GM12878 (cell line): ENCODE measurements around the gene KCNK5. TPM values are rescaled to one million over a fixed set of nuclear protein-coding genes. Genes with fewer than 3 reads are reported as not detected.

Source experiments
- ATAC-seq: fragments of 200-7000 bp; cut with Tn5 transposase; 3 replicates; pipeline ENCODE4 v1.9.1; 2020; ENCODE audit warnings: mild to moderate bottlenecking, moderate library complexity
- BruUV-seq: library from RNA; stranded (reverse); fragments of 400-500 nt; replicated peaks from 2 replicates; lab custom pipeline; 2021; lab: Mats Ljungman, UMichigan
- CTCF ChIA-PET: fragments of 300-600 bp; sonication (Branson Sonifier 250); formaldehyde crosslinking; extraction: SDS; loops from one replicate; lab custom pipeline; 2021; ENCODE audit warnings: inconsistent platforms; lab: Yijun Ruan, JAX
- POLR2A ChIA-PET: fragments of 350-600 bp; formaldehyde crosslinking; extraction: SDS; loops from one replicate; lab custom pipeline; 2021; ENCODE audit warnings: inconsistent platforms; lab: Charles Lee
- RAD21 ChIA-PET: fragments of 300-600 bp; sonication (Branson Sonifier 250); formaldehyde crosslinking; loops from one replicate; lab custom pipeline; 2023; ENCODE audit warnings: antibody characterized with exemption; ENCODE audit not compliant: unreplicated experiment; lab: Charles Lee
- SMC1A ChIA-PET: fragments of 300-600 bp; sonication (Branson Sonifier 250); formaldehyde crosslinking; loops from one replicate; lab custom pipeline; 2023; ENCODE audit not compliant: unreplicated experiment, uncharacterized antibody; lab: Charles Lee
- DNase-seq: peaks from one replicate; pipeline ENCODE4 v3.0.0-alpha.2; 2011; ENCODE audit warnings: low read depth, low spot score
- FAIRE-seq: peaks from 3 replicates; lab custom pipeline; 2011; peaks lifted over from hg19 to GRCh38; lab: Jason Lieb, UNC
- H2AFZ ChIP-seq: 2 replicates; pipeline ENCODE4 v1.6.0; 2011; ENCODE audit warnings: low read depth, low read length, control low read depth; ENCODE audit not compliant: control insufficient read depth
- H3K27ac ChIP-seq: 2 replicates; pipeline ENCODE4 v1.5.1; 2011; ENCODE audit warnings: control low read depth; ENCODE audit not compliant: control insufficient read depth, insufficient read depth
- H3K27me3 ChIP-seq, 2 experiments: replicated peaks in 1 of 2; 2 replicates each; pipeline versions ENCODE4 v1.6.0 to v1.6.1; 2011; ENCODE audit warnings: low read length in 1 of 2; ENCODE audit not compliant: control insufficient read depth in 2 of 2, insufficient read depth in 2 of 2
- H3K36me3 ChIP-seq, 2 experiments: 2 replicates each; pipeline ENCODE4 v1.5.1; 2011; ENCODE audit warnings: low read length in 1 of 2; ENCODE audit not compliant: control insufficient read depth in 2 of 2, insufficient read depth in 2 of 2
- H3K4me1 ChIP-seq: 2 replicates; pipeline ENCODE4 v1.6.1; 2011; ENCODE audit warnings: mild to moderate bottlenecking, low read length, moderate library complexity, mixed read lengths; ENCODE audit not compliant: control insufficient read depth, insufficient read depth
- H3K4me2 ChIP-seq: 2 replicates; pipeline ENCODE4 v1.6.0; 2011; ENCODE audit warnings: control low read depth; ENCODE audit not compliant: control insufficient read depth, insufficient read depth
- H3K4me3 ChIP-seq: fragments of 200-600 bp; sonication (generic); 2 replicates; pipeline ENCODE4 v1.5.1; 2016
- H3K79me2 ChIP-seq: 2 replicates; pipeline ENCODE4 v1.6.0; 2011; ENCODE audit warnings: low read length; ENCODE audit not compliant: control insufficient read depth, insufficient read depth
- H3K9ac ChIP-seq: 2 replicates; pipeline ENCODE4 v1.8.0; 2011; ENCODE audit warnings: low read length, control low read depth, mixed read lengths; ENCODE audit not compliant: control insufficient read depth, insufficient read depth
- H3K9me3 ChIP-seq: replicated peaks from 3 replicates; pipeline ENCODE4 v1.5.1; 2011; ENCODE audit warnings: mild to moderate bottlenecking, low read length; ENCODE audit not compliant: control insufficient read depth, insufficient read depth
- H4K20me1 ChIP-seq: 2 replicates; pipeline ENCODE4 v1.6.0; 2011; ENCODE audit not compliant: control insufficient read depth, insufficient read depth
- BCL3 ChIP-seq: IDR thresholded peaks from 2 replicates; pipeline ENCODE4 v1.6.1; 2011; ENCODE audit warnings: borderline replicate concordance, low read depth, mild to moderate bottlenecking, moderate library complexity, low read length; ENCODE audit not compliant: insufficient read depth, poor library complexity, severe bottlenecking
- CREB1 ChIP-seq: IDR thresholded peaks from 2 replicates; pipeline ENCODE4 v1.6.1; 2012; ENCODE audit warnings: low read depth, mild to moderate bottlenecking, inconsistent platforms
- NR2F1 ChIP-seq: fragments of 450-650 bp; conservative IDR thresholded peaks from 2 replicates; pipeline ENCODE4 v1.6.1; 2017; ENCODE audit warnings: mild to moderate bottlenecking
- PKNOX1 ChIP-seq: fragments of 450-650 bp; IDR thresholded peaks from 2 replicates; pipeline ENCODE4 v1.6.1; 2016; ENCODE audit warnings: mild to moderate bottlenecking
- RAD21 ChIP-seq: IDR thresholded peaks from 2 replicates; pipeline ENCODE4 v1.6.1; 2011; ENCODE audit warnings: mild to moderate bottlenecking, low read depth, low read length, moderate library complexity; ENCODE audit not compliant: insufficient read depth
- RB1 ChIP-seq: fragments of 450-650 bp; formaldehyde crosslinking; IDR thresholded peaks from 2 replicates; pipeline ENCODE4 v1.6.1; 2017; ENCODE audit warnings: mild to moderate bottlenecking, borderline replicate concordance
- RELA ChIP-seq: fragments of 450-650 bp; IDR thresholded peaks from 2 replicates; pipeline ENCODE4 v1.8.0; 2014; ENCODE audit warnings: borderline replicate concordance; ENCODE audit not compliant: partially characterized antibody
- RFX5 ChIP-seq: IDR thresholded peaks from 2 replicates; pipeline ENCODE4 v1.6.1; 2011; ENCODE audit warnings: low read depth, low read length, improper control_type of control experiment
- SPI1 ChIP-seq: IDR thresholded peaks from 2 replicates; pipeline ENCODE4 v1.6.1; 2011; ENCODE audit warnings: low read depth, mild to moderate bottlenecking, low read length, moderate library complexity, borderline replicate concordance; ENCODE audit not compliant: insufficient read depth
- TCF12 ChIP-seq: IDR thresholded peaks from 2 replicates; pipeline ENCODE4 v1.6.1; 2011; ENCODE audit warnings: low read depth, mild to moderate bottlenecking, low read length
- ZBED1 ChIP-seq: IDR thresholded peaks from 2 replicates; pipeline ENCODE4 v1.6.1; 2016; ENCODE audit warnings: borderline replicate concordance
- WGBS: methylation state at CpG from one replicate; pipeline ENCODE4 v1.1.6; 2016; ENCODE audit warnings: low lambda C conversion rate; ENCODE audit not compliant: insufficient replicate concordance, insufficient coverage; ENCODE audit errors: missing lambda C conversion rate; 5-methylcytosine and 5-hydroxymethylcytosine counted together
- in situ Hi-C: fragments of 300-500 bp; cut with MboI; formaldehyde crosslinking; loops from 9 replicates; pipeline ENCODE4 v1.14.3; 2018; ENCODE audit warnings: mixed read lengths
- intact Hi-C: fragments of 100-400 bp; cut with micrococcal nuclease; formaldehyde crosslinking; loops from one replicate; pipeline ENCODE4 v1.14.2; 2022; ENCODE audit not compliant: unreplicated experiment
- polyA plus RNA-seq, 11 experiments: library from polyadenylated mRNA; depleted of rRNA in 4 of 11; unstranded in 6 of 11; stranded (reverse) in 5 of 11; fragments of >200 nt; fragmentation: Nextera tagmentation in 4 of 11; fragmentation: Illumina TruSeq in 1 of 11; extraction: Ambion mirVana in 4 of 11; extraction: Trizol in 1 of 11; gene quantifications; 1 replicate in 1 of 11; 2 replicates in 10 of 11; pipeline versions ENCODE4 v1.2.1 to v1.2.3, GENCODE V29; 2011 to 2016; ENCODE audit warnings: inconsistent platforms in 2 of 11, missing spikeins in 2 of 11, low read depth in 1 of 11
- total RNA-seq, 4 experiments: library from RNA; depleted of rRNA in 3 of 4; stranded (reverse); fragments of >200 nt in 3 of 4; fragmentation: Illumina TruSeq in 1 of 4; extraction: Trizol in 1 of 4; gene quantifications; 2 replicates each; pipeline versions ENCODE4 v1.2.1 to v1.2.3, GENCODE V29; 2013 to 2021

KCNK5 gene
- total and polyA plus RNA-seq, 10 of the 15 experiments (the other 5 are each of a cell fraction or from before 2014, with no cell fraction given), result 0.11 to 4.2 (median 2.1) TPM

GRCh38 chr6:39221779-39222641 is 7.3 kb downstream of the KCNK5 start:
- H3K36me3 ChIP-seq, result no peaks in the 10 kb centered on the region
- no peak for ATAC-seq
- no peaks in the 10 kb centered on the region for H3K27me3 ChIP-seq
- H3K4me2 ChIP-seq, result no peak overlapping the region
- no peak overlapping the region for H3K9ac ChIP-seq
- in situ Hi-C loops, result no loop called here
- RAD21 ChIA-PET, result interaction anchor here (0.6 to 1.3 kb wide), 5 partner anchors 14 to 21 kb away, joined by 3 to 6 read pairs (median 3); no protein-coding TSS in a partner anchor
- POLR2A ChIA-PET, result interaction anchor here (1.2 to 1.6 kb wide), 2 partner anchors 18 to 22 kb away, joined by 3 read pairs; no protein-coding TSS in a partner anchor
- peaks cover 22% of the 10 kb centered on the region for H3K4me1 ChIP-seq
- TF ChIP-seq CREB1, result no peak
- no peak for TF ChIP-seq PKNOX1
- TF ChIP-seq RAD21, result no peak
- no peak for TF ChIP-seq SPI1
- TF ChIP-seq BCL3, result no peak
- TF ChIP-seq RFX5, result no peak
- no peak for TF ChIP-seq ZBED1
- no peak for TF ChIP-seq TCF12
- TF ChIP-seq RB1, result no peak
- no peak for TF ChIP-seq RELA
- no peak for TF ChIP-seq NR2F1
- TF ChIP-seq, all 136 proteins: peak for 0
- Histone ChIP-seq H4K20me1 (no peaks in the 10 kb centered on the region; the same call in 1 of the 2 replicates), H3K4me3 (no peak overlapping the region), H3K27ac (no peak overlapping the region; the same call in 1 of the 2 replicates), H3K79me2 (peaks cover 9% of the 10 kb centered on the region), H2AFZ (no peak overlapping the region), H3K9me3 (no peaks in the 10 kb centered on the region; the same call in 2 of the 3 replicates)
- no TSS peak for BruUV-seq
- intact Hi-C loops, result no loop called here
- CTCF ChIA-PET, result interaction anchor here (0.6 to 1.5 kb wide), 5 partner anchors 26 to 747 kb away, joined by 3 to 4 read pairs (median 3); no protein-coding TSS in a partner anchor
- no peak for DNase-seq
- SMC1A ChIA-PET, result interaction anchor here (2.1 kb wide), 1 partner anchor 15 kb away, joined by 8 read pairs; no protein-coding TSS in a partner anchor
- FAIRE-seq, result no peak
- 42% methylated on average over 7 of the region's 7 CpGs for WGBS
